HG02885 (cell line): Measurements from ENCODE around the gene ZBTB7A.
"Not testable (repeated sequence)": the region's sequence is repeated elsewhere in the genome, so short reads cannot be mapped to it uniquely, and the experiment has no call there.

ENCODE experiments used
- ATAC-seq: cut with Tn5 transposase; IDR thresholded peaks from one replicate; pipeline ENCODE4 v1.9.1; 2021; ENCODE audit warnings: mild to moderate bottlenecking; ENCODE audit not compliant: unreplicated experiment, poor library complexity

Gene ZBTB7A

GRCh38 chr19:4019578-4019977, 47.1 kb downstream of the ZBTB7A start:
- ATAC-seq: no peak

DNA sequence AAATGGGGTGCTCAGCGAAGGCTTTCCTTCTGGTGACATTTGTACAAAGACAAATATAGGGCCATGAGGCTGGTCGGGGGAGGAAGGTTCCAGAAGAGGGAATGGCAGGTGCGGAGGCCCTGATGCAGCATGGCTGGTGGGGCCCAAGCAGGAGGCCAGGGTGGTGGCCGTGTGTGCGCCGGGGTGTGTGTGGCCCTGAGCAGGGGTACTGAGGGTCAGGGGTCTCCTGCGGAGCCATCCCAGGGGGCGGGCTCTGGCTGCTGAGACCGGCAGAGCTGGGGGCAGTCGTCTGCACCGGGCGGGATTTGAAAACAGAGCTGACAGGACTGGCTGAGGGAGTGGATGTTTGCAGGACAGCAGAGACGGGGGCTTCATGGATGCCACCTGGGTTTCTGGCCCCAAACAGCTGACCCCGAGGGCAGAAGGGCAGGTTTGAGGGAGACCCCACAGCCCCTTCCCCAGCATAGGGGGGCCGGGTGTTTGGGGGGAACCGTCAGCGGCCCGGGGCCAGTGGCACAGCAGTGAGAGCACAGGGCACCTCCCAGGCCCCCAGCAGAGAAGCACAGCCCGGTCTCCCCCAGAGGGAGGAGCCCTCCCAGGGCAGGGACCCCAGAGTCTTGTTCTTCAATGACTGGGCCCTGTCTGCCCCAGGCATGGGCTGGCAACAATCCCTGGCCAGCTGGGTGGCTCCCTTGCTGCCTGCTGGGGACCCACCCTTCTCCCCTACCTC, 47.8 kb downstream of the ZBTB7A start:
- ATAC-seq: no peak

- no peak for ATAC-seq
Measured at GRCh38 chr19:4018140-4018613, 48.5 kb downstream of the ZBTB7A start.

- no peak for ATAC-seq
Measured at GRCh38 chr19:4016903-4017638, 49.6 kb downstream of the ZBTB7A start.

- no peak for ATAC-seq
Measured at GRCh38 chr19:4016486-4016885, 50.2 kb downstream of the ZBTB7A start.

DNA sequence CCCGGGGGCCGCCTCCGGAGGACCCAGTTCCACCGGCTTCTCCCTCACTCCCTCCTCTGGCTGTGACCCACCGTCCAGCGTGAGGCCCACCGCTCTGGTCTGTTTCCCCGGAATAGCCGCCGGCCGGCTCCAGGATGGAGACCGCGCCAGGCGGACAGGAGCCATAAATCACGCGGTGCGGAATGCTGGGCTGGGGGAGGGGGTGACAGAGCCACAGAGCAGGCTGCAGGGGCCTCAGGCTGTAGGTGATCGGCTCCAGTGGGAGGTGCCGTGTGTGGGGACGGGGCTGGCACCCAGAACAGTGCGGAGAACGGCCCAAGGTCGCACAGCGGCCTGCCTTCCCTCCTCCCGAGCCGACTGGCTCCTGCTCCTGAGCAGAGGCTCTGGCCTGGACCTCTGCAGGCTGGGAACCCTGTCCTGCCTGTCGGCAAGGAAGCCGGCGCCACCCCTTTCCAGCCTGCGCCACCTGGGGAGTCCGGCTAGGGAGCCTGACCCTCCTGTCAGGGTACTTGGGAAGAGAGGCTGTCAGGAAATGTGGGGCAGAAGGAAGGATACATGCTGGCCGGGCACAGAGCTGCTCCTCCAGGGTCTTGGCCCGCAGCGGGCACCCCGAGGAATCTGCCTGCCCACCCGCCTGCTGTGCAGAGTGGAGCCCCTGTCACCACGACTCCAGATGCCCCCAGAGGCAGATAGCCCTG, 50.8 kb downstream of the ZBTB7A start:
- ATAC-seq: no peak

DNA sequence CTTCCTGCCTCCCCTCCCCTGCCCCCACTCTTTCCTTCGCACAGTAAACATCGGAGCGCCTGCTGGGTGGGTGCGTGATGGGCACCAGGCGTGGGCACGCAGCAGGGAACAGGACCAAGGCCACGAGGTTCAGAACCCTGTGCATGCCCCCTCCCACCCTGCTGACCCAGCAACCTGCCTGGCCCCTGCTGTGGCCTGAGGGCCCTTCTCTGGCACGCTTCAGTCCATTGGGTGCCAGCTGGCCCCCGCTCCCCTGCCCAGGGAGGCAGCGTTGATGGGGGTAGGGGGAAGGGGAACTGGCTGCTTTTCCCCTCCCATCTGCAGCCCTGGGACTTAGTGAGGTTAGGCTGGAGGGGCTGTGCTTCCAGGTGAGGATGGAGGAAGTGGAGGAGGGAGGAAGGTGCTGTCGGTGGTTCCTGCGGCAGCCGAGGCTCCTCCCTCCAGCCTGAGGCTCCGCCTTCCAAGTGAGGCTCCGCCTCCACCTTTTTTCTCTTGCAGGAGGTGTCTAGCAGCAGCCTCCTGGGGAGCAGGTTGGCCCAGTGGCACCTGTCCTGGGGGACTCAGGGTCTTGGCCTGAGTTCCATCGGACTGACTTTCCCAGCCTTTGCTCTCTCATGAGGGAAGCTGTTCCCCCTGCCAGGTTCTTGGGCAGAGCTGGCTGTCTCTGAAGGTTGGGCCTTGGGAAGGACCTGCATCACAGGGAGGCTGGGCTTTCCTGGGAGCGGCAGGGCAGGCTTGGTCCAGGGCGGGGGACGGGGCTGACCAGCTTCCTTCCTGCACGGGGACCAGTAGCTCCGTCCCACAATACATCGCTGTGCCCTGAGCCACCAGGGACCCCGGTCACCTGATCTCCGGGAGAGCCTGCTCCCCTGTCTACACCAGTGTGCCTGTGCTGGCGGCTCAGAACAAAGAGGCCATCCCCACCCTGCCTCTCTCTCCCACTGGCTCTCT, 51.9 kb downstream of the ZBTB7A start:
- no peak for ATAC-seq

- no peak for ATAC-seq
Measured at GRCh38 chr19:4013886-4014540, 52.7 kb downstream of the ZBTB7A start.

GRCh38 chr19:4012975-4013634, 53.6 kb downstream of the ZBTB7A start:
- ATAC-seq: no peak

- ATAC-seq: no peak
Measured at GRCh38 chr19:4012092-4012974, 54.4 kb downstream of the ZBTB7A start.

DNA sequence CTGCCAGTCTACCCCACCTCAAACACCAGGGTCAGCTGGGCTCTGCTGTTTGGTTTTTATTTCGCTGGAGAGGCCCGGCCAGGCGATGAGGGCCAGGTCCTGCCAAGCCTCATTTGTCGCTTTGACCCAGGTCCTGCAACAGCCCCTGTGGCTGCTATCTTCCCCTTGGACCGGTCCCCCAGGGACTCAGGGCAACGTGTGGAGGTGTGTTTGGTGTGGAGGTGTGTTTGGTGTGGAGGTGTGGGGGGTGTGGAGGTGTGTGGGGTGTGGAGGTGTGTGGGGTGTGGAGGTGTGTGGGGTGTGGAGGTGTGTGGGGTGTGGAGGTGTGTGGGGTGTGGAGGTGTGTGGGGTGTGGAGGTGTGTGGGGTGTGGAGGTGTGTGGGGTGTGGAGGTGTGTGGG, 55.3 kb downstream of the ZBTB7A start:
- not testable (repeated sequence) for ATAC-seq

GRCh38 chr19:4010808-4011110, 55.9 kb downstream of the ZBTB7A start:
- no peak for ATAC-seq

GRCh38 chr19:4009990-4010807, 56.5 kb downstream of the ZBTB7A start:
- ATAC-seq: no peak

- ATAC-seq: peak; percentile 13
Measured at GRCh38 chr19:4007836-4008539, 58.7 kb downstream of the ZBTB7A start.

DNA sequence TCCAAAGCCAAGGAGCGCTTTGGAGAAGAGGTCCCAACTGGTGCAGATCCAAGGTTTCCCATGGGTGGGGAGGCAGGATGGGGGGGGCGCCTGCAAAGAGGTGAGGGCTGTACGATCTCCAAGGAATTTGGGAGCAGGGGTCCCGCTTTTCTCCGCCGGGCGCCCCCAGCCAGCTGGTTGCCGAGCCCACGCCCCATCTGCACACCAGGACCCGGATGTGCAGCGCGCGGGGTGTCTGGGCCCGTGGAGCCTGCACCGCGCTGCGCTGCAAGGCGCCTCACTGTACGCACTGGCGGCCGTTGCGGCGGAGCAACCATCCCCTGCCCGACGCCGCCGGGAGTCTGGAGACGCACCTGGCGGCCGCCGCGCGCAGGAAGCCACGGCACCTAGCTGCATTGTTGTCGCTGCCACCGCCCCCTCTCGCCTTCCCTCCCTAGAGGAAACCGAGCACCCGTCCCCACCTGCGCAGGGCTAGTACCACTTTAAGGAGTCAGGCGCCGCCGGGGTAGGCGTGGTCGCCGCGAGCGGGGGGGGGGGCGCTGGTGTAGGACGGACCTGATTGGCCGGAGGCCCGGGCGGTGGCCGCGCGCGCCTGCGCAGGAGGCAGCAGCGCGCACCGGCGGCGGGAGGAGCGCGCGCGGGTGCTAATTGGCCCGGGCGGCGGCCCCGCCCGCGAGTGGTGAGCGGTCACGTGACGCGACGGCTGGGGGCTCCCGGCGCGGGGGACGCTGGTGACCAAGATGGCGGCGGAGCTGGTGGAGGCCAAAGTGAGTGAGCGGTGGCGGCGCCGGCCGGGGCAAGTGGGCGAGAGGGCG, 59.5 kb downstream of the ZBTB7A start, which contains the start of gene PIAS4:
Gene PIAS4, plus strand, starts transcription at position 716 of the 815 bp plus-strand sequence. Its CDS starts 25 bp downstream, at position 741.
- ATAC-seq: peak; percentile 92

GRCh38 chr19:4005436-4005835, 61.3 kb downstream of the ZBTB7A start:
- not testable (repeated sequence) for ATAC-seq
